Activated naive CD8-positive, alpha-beta T cell treated with anti-CD3 and anti-CD28 coated beads, Interleukin-2, amount 50 U/mL, for 24 hours (primary cell): ENCODE results near the gene MYH9.
A peak's percentile ranks its signal among the peaks of the same experiment; 100 is the strongest.

Experiments
- ATAC-seq: fragments of 150-1000 bp; cut with Tn5 transposase; one replicate; pipeline ENCODE4 v1.10.0; 2021
- DNase-seq: peaks from one replicate; pipeline ENCODE4 v3.0.0; 2021
- H3K27ac Mint-ChIP-seq: one replicate; pipeline ENCODE4 v1.8.0; 2021; ENCODE audit warnings: mild to moderate bottlenecking, mixed read lengths
- H3K27me3 Mint-ChIP-seq: one replicate; pipeline ENCODE4 v1.8.0; 2021; ENCODE audit warnings: mixed read lengths
- H3K36me3 Mint-ChIP-seq: one replicate; pipeline ENCODE4 v1.8.0; 2021; ENCODE audit warnings: low read depth, mixed read lengths
- H3K4me1 Mint-ChIP-seq: one replicate; pipeline ENCODE4 v1.8.0; 2021; ENCODE audit warnings: mixed read lengths
- H3K4me3 Mint-ChIP-seq: one replicate; pipeline ENCODE4 v1.8.0; 2021; ENCODE audit warnings: mild to moderate bottlenecking, moderate library complexity, mixed read lengths
- H3K9me3 Mint-ChIP-seq: one replicate; pipeline ENCODE4 v1.8.0; 2021; ENCODE audit warnings: mixed read lengths

The MYH9 gene

DNA sequence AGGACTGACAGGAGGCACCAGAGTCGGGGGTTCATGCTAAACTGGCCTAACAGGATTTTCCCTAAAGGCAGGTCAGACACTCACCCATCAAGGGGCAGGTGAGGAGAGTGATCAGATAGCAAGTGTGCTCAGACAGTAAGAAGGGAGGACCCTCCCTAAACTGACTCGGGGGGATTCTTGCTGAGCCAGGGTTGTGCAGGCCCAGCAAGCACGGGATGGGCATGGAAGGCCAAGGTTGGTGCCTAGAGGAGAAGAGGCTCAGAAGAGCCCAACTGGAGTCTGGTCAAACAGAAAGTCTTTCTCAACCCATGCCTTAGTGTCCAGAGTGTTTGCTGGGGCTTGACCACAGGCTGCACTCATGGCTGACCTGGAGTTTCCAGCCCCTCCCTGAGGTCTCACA is 141.0 kb downstream of the MYH9 start:
- no peaks in the 10 kb centered on the region for H3K27me3 Mint-ChIP-seq
- ATAC-seq (no peak), DNase-seq (no peak)
- H3K36me3 Mint-ChIP-seq = peaks cover 4% of the 10 kb centered on the region
- H3K27ac Mint-ChIP-seq = no peak overlapping the region
- no peak overlapping the region for H3K4me3 Mint-ChIP-seq
- no peaks in the 10 kb centered on the region for H3K9me3 Mint-ChIP-seq
- peaks cover 3% of the 10 kb centered on the region for H3K4me1 Mint-ChIP-seq

DNA sequence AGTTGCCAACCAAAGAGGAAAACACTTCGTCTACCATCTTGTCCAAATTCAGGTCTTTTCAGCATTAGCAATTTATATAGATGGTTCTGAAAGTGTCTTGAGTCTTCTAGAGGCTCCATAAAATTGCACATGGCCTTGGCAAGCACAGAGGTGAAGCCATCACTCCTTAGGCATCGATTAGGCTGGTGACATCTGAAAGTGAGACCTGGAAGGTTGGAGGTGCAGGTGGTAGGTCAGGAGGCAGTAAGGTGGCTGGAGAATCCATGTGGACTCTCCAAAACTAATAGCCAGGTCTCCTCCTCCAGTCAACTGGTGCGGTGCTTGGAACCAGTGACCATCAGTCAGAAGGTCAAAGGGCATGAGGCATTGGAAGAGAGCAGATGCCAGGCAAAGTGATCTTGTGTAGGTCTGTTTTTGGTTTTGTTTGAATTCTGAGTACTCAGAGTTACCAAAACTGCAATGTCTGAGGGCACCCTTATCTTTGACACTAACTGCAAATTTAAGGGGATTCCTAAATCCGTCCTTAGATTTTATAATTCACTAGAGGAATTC is 141.9 kb downstream of the MYH9 start:
- H3K36me3 Mint-ChIP-seq = peaks cover 4% of the 10 kb centered on the region
- no peak overlapping the region for H3K4me3 Mint-ChIP-seq
- no peaks in the 10 kb centered on the region for H3K27me3 Mint-ChIP-seq
- no peaks in the 10 kb centered on the region for H3K9me3 Mint-ChIP-seq
- no peaks in the 10 kb centered on the region for H3K4me1 Mint-ChIP-seq
- H3K27ac Mint-ChIP-seq = no peak overlapping the region
- DNase-seq (no peak), ATAC-seq (no peak)

DNA sequence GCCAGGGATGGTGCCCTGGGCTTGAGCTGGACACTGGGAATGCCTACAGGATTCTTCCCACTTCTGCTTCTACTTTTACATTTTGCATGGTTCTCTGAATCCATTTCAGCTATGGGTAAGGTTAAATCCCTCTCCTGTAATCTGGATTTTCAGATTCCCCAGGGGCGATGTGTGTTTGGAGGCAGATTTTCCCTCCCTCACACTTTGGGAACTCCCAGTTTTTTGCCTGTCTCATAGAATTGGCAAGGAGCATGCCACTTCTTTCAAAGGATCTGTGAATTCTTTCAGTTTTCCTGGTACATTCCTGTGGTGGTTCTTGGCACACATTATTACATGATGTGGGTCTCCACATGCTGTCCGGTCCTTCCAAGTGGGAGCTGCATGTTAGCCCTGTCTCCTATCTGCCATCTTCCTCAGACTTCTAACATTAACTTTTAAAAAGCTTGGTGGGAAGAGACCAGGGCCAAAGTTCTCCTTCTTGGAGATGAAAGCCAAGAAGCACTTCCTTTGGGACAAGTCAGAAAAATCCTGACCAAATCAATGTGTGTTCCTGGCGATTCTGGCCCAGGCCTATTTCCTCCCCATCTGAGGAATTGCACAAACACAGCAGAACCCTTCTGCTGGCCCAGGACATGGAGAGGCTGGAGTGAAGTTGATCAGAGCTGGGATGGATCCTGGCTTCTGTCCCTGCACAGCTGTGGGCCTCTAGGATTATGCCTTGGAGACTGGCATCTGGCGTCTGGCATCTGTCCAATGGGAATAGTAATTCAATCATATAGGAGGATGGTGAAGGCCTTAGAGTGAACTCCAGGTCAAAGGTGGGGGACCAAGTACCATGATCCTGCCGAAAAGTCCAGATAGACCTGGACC is 143.0 kb downstream of the MYH9 start:
- peaks cover 4% of the 10 kb centered on the region for H3K36me3 Mint-ChIP-seq
- no peaks in the 10 kb centered on the region for H3K27me3 Mint-ChIP-seq
- no peak overlapping the region for H3K4me3 Mint-ChIP-seq
- no peak for ATAC-seq
- peaks cover 7% of the 10 kb centered on the region for H3K4me1 Mint-ChIP-seq
- no peak for DNase-seq
- no peak overlapping the region for H3K27ac Mint-ChIP-seq
- no peaks in the 10 kb centered on the region for H3K9me3 Mint-ChIP-seq

DNA sequence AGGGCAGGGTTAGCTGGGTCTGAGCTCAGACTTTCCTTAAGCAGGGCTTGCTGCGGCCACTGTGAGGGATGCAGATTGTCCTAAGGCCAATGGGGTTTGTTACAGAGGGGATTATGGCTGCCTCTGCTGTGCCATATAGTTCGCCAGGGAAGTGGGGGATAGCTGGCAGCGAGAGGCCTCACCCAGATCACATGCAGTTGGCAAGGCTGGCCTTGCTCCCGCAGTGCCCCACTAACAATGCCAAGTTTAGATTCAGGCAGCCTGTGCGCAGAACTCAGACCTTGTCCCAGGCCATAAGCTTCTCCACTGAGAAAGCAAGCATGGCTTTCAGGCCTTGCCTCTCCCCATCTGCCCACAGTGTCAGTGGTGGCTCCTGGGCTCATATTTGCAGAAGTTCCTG is 143.8 kb downstream of the MYH9 start:
- Mint-ChIP-seq H3K27ac (no peak overlapping the region), H3K36me3 (peaks cover 5% of the 10 kb centered on the region), H3K27me3 (no peaks in the 10 kb centered on the region), H3K4me3 (no peak overlapping the region), H3K4me1 (peaks cover 11% of the 10 kb centered on the region), H3K9me3 (no peaks in the 10 kb centered on the region)
- DNase-seq = no peak
- ATAC-seq = no peak

DNA sequence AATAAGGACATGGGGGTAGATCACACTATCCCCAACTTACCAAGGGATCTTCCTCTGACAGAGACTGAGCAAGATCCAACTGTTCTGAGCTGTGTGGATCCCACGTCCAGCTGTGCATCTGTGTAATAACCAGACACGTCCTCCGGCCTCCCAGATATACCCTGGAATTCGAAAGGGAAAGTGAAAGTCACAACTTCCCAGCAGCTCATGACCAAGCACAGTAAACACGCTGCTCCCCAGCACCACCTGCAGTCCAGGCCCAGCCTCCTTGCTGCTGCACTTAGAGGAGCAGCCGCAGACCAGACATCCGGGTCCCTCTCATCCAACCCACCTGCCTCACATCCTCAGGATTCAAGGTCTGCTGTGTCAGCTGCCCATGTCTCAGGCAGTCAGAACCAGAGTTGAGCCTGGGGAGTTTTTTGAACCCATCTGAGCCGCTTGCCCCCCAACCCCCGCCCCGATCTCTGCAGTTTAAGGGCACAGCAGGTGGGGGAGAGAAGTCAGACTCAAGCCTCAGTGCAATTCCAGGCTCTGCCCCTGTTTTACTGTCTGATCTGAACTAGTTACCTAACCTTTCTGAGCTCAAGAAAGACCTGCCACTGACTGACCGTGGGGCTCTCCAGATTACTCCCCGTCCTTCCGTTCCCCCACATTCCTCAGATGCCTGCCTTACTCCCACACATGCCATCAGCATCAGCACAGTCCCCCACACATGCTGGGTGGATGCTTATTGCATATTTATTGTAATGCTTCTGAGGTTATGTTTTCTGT is 148.2 kb downstream of the MYH9 start, which contains the start of gene APOL2:
Gene APOL2 (minus strand): TSS at position 127 of the 771 bp plus-strand sequence. CDS start 6,365 bp downstream, outside the sequence.
- no peaks in the 10 kb centered on the region for H3K9me3 Mint-ChIP-seq
- H3K27ac Mint-ChIP-seq = peak within 1 kb of the TSS; percentile 99
- H3K27me3 Mint-ChIP-seq = no peaks in the 10 kb centered on the region
- peak; percentile 82 for DNase-seq
- H3K4me3 Mint-ChIP-seq = peak within 1 kb of the TSS; percentile 98
- peaks cover 31% of the 10 kb centered on the region for H3K36me3 Mint-ChIP-seq
- peaks cover 49% of the 10 kb centered on the region for H3K4me1 Mint-ChIP-seq
- ATAC-seq = peak; percentile 98

DNA sequence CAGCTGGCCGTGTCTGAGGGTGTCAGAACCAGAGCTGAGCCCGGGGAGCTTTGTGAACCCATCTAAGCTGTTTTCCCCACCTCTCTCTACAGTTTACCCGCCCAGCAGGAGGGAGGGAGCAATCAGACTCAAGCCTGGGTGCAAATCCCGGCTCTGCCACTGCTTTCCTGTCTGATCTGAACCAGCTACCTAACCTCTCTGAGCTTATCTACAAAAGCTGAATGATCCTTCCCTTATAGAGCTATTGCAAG is 148.7 kb downstream of the MYH9 start:
- no peak for ATAC-seq
- H3K36me3 Mint-ChIP-seq = peaks cover 31% of the 10 kb centered on the region

DNA sequence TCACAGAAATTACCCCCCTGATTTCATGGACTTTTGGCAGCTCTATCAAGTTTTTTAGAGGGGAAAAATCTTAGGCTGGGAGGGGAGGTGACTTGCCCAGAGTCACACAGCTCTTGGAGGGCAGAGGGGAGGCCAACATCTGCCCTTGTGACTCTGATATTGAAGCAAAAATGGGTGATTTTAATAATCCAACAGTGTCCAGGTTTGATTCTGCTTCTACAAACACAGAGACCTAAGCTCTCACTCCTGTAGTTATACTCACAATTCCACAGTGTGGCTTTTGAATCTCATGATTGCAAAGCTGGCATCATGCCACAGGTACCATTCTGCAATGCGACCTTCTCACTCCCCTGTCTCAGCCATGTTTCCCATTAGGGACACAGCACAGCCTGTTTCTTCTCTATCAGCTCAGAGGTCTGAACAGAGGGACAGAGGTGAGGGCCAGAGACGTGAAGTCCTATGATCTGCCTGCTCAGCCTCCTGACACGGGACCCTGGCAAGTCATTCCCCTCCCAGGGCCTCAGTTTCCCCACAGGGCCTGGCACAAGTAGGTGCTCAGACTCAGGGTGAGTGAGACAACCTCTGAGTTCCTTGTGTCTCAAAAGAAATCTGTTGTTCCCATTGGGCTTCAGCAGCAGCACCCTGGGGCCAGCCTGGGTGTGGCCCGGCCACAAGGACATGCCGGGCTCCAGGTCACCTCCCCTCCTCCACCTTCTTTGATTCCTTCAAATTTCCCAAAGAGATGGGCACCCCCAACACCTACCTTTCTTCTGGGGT is 149.2 kb downstream of the MYH9 start:
- DNase-seq (no peak), ATAC-seq (peak; percentile 18)
- H3K27me3 Mint-ChIP-seq = no peaks in the 10 kb centered on the region
- H3K36me3 Mint-ChIP-seq = peaks cover 31% of the 10 kb centered on the region
- no peaks in the 10 kb centered on the region for H3K9me3 Mint-ChIP-seq
- H3K4me1 Mint-ChIP-seq = peaks cover 53% of the 10 kb centered on the region
- H3K4me3 Mint-ChIP-seq = peak overlapping the region; percentile 98
- peak overlapping the region; percentile 99 for H3K27ac Mint-ChIP-seq

More for the DNA sequence above, 148.7 kb downstream of the MYH9 start:
- Mint-ChIP-seq H3K9me3 (no peaks in the 10 kb centered on the region), H3K4me1 (peaks cover 53% of the 10 kb centered on the region), H3K27ac (peak overlapping the region; percentile 99), H3K27me3 (no peaks in the 10 kb centered on the region), H3K4me3 (peak overlapping the region; percentile 98)
- DNase-seq = peak; percentile 16

DNA sequence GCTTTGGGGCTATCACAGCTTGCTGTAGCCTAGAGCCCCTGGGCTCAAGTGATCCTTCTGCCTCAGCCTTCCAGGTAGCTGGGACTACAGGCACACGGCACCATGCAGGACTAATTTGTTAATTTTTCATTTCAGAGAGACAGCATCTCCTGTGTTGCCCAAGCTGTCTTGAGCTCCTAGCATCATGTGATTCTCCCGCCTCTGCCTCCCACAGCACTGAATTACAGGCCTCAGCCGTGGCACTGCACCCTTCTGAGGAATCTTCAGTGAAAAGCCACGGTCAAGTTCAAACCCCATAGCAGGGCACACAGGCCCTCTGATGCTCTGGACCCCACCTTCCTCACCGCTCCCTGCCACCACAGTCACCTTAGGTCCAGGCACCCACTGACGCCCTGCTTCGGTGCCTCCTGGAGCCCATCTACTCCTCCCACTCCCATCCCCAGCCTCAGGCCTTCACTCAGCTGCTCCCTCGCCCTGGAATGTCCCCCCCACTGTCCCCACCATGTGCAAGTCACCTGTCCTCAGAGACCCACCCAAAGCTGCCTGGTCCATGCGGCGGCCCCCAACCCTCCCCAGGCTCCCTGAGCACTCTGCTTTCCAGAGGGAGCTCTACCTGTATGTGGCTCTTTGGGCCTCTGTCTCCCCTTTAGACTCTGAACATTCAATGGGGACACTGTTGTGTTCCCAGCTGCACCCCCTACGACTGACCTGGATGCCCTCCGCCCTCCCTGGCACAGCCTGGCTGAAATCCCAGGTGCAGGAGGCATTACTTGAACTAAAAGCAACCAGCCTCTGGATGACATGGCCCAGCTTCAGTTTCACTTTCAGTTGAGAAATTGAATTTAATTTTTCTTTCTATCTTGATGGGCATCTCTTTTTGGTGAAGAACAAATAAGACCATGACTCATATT is 150.1 kb downstream of the MYH9 start:
- peaks cover 31% of the 10 kb centered on the region for H3K36me3 Mint-ChIP-seq
- H3K9me3 Mint-ChIP-seq = no peaks in the 10 kb centered on the region
- DNase-seq = peak; percentile 22
- H3K27me3 Mint-ChIP-seq = no peaks in the 10 kb centered on the region
- peaks cover 53% of the 10 kb centered on the region for H3K4me1 Mint-ChIP-seq
- peak overlapping the region; percentile 99 for H3K27ac Mint-ChIP-seq
- H3K4me3 Mint-ChIP-seq = peak overlapping the region; percentile 98
- ATAC-seq = peak; percentile 11

DNA sequence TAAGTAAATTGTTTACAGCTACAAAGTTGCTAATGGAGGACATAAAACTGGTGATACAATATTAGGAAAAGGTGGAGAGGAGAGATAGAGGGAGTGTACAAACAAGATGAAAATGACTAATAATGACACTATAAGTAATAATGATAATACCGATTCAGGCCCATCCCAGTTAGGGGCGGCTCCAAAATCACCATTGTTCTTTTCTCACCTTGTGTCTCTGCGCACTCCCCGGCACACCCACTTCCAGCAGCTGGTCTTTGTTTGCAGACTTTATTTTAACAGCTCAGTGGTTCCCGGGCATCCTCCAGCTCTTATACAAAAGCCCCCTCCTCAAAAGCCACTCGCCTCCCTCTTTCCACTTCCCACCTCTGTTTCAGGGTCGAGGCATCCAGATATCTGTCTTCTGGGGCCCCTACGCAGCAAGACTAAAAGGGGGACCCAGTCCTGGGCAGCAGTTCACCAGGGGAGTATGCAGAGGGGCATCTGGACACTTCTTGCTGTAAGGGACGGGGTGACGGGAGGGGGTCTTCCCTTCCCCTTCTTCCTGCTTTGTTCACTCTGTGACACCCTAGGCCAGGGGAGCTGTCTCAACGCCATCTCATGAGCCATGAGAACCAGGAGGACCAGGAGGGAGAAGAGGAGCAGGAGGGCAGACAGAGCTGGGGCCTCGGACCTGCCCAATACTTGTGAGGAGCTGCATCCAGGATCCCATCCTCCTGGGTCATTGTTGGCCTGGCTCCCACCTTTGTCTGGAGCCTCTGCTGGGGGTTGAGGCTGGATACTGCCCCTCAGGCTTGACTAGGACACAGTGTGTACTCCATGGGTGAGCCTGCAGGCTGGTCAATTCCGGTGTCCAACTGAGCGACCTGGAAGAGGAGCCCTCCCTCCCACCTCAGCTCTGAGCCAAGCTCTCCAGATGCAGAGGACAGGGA is 151.1 kb downstream of the MYH9 start:
- Mint-ChIP-seq H3K27ac (peak overlapping the region; percentile 3), H3K4me1 (peaks cover 54% of the 10 kb centered on the region), H3K4me3 (peak overlapping the region; percentile 98), H3K27me3 (no peaks in the 10 kb centered on the region), H3K36me3 (peaks cover 37% of the 10 kb centered on the region), H3K9me3 (no peaks in the 10 kb centered on the region)
- no peak for ATAC-seq
- DNase-seq = no peak

DNA sequence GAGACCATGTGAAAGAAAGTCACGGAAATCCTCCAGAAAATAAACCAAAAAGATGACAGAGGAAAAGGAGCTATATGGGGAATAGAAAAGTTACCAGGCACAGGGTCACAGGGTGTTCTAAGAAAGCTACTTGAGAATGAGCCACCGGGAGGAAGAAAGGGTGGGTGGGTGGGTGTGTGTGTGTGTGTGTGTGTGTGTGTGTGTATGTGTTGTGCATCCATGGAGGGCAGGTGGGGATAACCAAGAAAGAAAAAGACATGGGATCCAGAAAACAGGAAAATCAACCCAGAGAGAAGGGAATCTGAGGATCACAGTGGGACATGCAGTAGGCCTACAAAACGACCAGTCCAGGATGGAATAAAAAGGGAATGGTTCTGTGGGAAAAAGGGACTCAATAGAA is 152.2 kb downstream of the MYH9 start:
- ATAC-seq (no peak), DNase-seq (no peak)
- H3K9me3 Mint-ChIP-seq = no peaks in the 10 kb centered on the region
- no peak overlapping the region for H3K27ac Mint-ChIP-seq
- H3K27me3 Mint-ChIP-seq = no peaks in the 10 kb centered on the region
- H3K36me3 Mint-ChIP-seq = peaks cover 46% of the 10 kb centered on the region
- peaks cover 54% of the 10 kb centered on the region for H3K4me1 Mint-ChIP-seq
- peak overlapping the region; percentile 98 for H3K4me3 Mint-ChIP-seq

DNA sequence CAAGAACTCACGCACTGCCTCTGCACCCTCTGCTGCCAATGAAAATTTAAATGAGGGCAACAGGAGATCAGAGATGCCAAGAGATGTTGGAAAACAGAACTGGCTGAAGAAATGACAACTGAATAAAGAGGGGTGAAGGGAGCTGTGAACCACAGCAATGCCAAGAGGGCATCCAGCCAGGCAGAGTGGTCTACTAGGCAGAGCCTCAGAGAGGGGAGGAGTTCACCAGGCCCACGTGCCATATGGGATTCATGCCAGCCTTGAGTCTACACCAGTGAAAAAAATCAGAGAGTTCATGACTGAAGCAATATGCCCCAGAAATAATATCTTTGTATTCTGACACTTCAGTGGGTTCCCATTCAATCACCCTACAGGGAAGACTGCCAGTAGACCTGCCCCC is 152.8 kb downstream of the MYH9 start:
- DNase-seq (no peak), ATAC-seq (no peak)
- Mint-ChIP-seq H3K27me3 (no peaks in the 10 kb centered on the region), H3K27ac (no peak overlapping the region), H3K4me1 (peaks cover 49% of the 10 kb centered on the region), H3K4me3 (no peak overlapping the region), H3K9me3 (no peaks in the 10 kb centered on the region), H3K36me3 (peaks cover 49% of the 10 kb centered on the region)

DNA sequence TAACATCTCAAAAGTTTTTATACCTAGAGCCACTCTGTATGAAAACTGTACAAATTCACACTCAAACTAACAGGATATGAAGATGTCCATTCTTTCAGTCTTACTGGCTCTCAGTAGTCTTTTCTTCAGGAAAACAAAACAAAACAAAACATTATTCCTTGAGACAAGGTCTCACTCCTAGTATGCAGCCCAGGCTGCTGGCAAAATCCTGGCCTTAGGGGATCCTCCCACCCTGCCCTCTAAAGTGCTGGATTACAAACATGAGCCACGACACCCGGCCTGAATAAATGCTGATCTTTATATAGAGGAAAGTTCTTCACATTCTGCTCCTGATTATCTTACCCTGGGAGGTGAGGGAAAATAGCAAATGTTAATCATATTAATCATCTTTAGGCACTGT is 153.6 kb downstream of the MYH9 start:
- Mint-ChIP-seq H3K36me3 (peaks cover 50% of the 10 kb centered on the region), H3K4me1 (peaks cover 43% of the 10 kb centered on the region), H3K9me3 (no peaks in the 10 kb centered on the region), H3K27me3 (no peaks in the 10 kb centered on the region), H3K4me3 (no peak overlapping the region), H3K27ac (no peak overlapping the region)
- no peak for DNase-seq
- no peak for ATAC-seq

DNA sequence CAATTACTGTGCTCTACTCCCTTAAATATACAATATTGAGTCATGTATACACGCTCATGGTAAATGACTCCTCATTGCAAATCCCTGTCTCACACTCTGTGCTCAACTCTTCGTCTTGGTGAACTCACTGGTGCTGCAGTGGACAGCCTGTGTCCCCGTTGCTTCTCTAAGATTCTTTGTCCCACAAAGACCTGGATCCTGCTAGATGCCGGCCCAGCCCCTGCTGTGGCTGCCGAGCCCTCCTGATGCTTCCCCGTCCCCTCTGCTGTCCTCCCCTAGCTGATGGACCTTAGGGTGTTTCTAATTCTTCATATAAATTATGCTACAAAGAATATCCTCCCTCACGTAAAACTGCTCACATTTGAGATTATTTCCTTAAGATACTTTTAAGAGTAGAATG is 154.0 kb downstream of the MYH9 start:
- ATAC-seq (no peak), DNase-seq (no peak)
- Mint-ChIP-seq H3K4me1 (peaks cover 43% of the 10 kb centered on the region), H3K27ac (no peak overlapping the region), H3K4me3 (no peak overlapping the region), H3K9me3 (no peaks in the 10 kb centered on the region), H3K27me3 (no peaks in the 10 kb centered on the region), H3K36me3 (peaks cover 52% of the 10 kb centered on the region)
